ENCODE measurements around the gene FAM83C. TPM values are rescaled to one million over a fixed set of nuclear protein-coding genes. Genes with fewer than 3 reads are reported as not detected.

Gene FAM83C
- total RNA-seq, 1 experiment from 2014 or later, result not detected

DNA sequence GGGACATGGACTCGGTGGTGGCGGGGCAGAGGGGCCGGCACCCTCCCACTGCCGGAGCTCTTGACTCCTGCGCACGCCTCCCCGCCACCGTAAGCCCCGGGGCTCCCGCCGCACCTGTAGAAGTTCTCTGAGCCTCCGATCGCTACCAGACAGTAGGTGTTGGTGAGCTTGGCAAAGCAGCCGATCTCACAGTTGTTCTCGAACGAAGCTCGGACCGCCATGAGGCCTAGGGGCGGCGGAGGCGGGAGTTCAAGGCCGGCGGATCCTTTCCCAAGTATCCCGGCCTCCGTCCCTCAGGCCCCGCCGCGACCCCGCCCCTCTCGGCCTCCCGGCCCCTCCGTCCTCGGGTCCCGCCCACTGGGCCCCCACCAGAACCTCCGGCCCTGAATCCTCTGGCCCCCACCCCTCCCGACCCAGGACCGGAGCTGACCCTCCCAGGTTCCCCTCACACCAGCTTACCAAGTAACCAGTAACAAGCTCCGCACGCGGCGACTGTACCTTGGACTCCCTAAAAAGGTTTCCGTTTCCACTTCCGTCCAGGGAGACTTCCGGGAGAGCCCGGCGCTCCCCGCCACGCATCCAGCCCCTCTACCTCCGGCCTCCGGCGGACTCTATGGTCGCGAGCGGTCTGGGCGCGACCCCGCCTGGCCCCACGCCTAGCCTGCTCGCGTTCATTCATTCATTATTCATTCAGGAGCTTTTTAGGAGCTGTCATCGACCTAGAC lies 7.8 kb downstream of the FAM83C start, which contains the start of gene EIF6 (continued):
- TF ChIP-seq FOXP4 (CRISPR knock-in tag; IDR thresholded peaks at IDR 0.05), result peak; percentile 60; the same call in 1 of the 2 replicates
- TF ChIP-seq, protein P1, sequence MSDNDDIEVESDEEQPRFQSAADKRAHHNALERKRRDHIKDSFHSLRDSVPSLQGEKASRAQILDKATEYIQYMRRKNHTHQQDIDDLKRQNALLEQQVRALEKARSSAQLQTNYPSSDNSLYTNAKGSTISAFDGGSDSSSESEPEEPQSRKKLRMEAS (CRISPR knock-in tag; IDR thresholded peaks at IDR 0.05), result peak; percentile 64
- peak; percentile 57 for TF ChIP-seq SP1 (CRISPR knock-in tag; conservative IDR thresholded peaks at IDR 0.05)
- TF ChIP-seq, protein P2, sequence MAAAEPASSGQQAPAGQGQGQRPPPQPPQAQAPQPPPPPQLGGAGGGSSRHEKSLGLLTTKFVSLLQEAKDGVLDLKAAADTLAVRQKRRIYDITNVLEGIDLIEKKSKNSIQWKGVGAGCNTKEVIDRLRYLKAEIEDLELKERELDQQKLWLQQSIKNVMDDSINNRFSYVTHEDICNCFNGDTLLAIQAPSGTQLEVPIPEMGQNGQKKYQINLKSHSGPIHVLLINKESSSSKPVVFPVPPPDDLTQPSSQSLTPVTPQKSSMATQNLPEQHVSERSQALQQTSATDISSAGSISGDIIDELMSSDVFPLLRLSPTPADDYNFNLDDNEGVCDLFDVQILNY (CRISPR knock-in tag; IDR thresholded peaks at IDR 0.05), result no peak
- 0 out of 2 replicates have a peak, but pooled peaks have one; percentile 16 for TF ChIP-seq NFYB (CRISPR knock-in tag; conservative IDR thresholded peaks at IDR 0.05; ENCODE audit: low read depth)
- TF ChIP-seq ETV6 (CRISPR knock-in tag; IDR thresholded peaks at IDR 0.05), result peak; percentile 47; the same call in 1 of the 2 replicates
- TF ChIP-seq ZNF532 (CRISPR knock-in tag; IDR thresholded peaks at IDR 0.05; ENCODE audit: borderline replicate concordance), result no peak
- TF ChIP-seq NFE2L1 (CRISPR knock-in tag; IDR thresholded peaks at IDR 0.05), result no peak
- TF ChIP-seq IRF2 (CRISPR knock-in tag; IDR thresholded peaks at IDR 0.05; ENCODE audit: borderline replicate concordance, low read depth), result no peak

- peaks cover 30% of the 10 kb centered on the region for H3K36me3 Mint-ChIP-seq
- ATAC-seq (no peak; the same call in 1 of the 2 replicates), DNase-seq (ENCODE audit: low spot score) (no peak)
- H3K4me1 Mint-ChIP-seq, result peaks cover 18% of the 10 kb centered on the region
- H3K27ac Mint-ChIP-seq, result peak overlapping the region; percentile 84
- H3K9me3 Mint-ChIP-seq, result no peaks in the 10 kb centered on the region
- H3K4me3 Mint-ChIP-seq, result peak overlapping the region; percentile 94
- CTCF ChIA-PET, result interaction anchor here (0.7 to 2.4 kb wide), 10 partner anchors 10 to 300 kb away, joined by 3 to 14 read pairs (median 4); no protein-coding TSS in a partner anchor
- POLR2A ChIA-PET, result interaction anchor here (1.2 to 2.0 kb wide), 5 partner anchors 8 to 172 kb away, joined by 4 to 12 read pairs (median 5); partner anchors contain the start of genes CEP250 and EDEM2
- H3K27me3 Mint-ChIP-seq (ENCODE audit: low read depth), result no peaks in the 10 kb centered on the region; the same call in 1 of the 2 replicates
- no peak for TF ChIP-seq GRHL2 (CRISPR knock-in tag; IDR thresholded peaks at IDR 0.05; ENCODE audit: insufficient replicate concordance, severe bottlenecking)
- TF ChIP-seq, protein P3, sequence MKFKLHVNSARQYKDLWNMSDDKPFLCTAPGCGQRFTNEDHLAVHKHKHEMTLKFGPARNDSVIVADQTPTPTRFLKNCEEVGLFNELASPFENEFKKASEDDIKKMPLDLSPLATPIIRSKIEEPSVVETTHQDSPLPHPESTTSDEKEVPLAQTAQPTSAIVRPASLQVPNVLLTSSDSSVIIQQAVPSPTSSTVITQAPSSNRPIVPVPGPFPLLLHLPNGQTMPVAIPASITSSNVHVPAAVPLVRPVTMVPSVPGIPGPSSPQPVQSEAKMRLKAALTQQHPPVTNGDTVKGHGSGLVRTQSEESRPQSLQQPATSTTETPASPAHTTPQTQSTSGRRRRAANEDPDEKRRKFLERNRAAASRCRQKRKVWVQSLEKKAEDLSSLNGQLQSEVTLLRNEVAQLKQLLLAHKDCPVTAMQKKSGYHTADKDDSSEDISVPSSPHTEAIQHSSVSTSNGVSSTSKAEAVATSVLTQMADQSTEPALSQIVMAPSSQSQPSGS (CRISPR knock-in tag; IDR thresholded peaks at IDR 0.05; ENCODE audit: borderline replicate concordance, low read depth), result no peak
- no peak for TF ChIP-seq PRRX2 (CRISPR knock-in tag; IDR thresholded peaks at IDR 0.05)
- TF ChIP-seq AR (CRISPR knock-in tag; IDR thresholded peaks at IDR 0.05), result no peak
- TF ChIP-seq, protein P4, sequence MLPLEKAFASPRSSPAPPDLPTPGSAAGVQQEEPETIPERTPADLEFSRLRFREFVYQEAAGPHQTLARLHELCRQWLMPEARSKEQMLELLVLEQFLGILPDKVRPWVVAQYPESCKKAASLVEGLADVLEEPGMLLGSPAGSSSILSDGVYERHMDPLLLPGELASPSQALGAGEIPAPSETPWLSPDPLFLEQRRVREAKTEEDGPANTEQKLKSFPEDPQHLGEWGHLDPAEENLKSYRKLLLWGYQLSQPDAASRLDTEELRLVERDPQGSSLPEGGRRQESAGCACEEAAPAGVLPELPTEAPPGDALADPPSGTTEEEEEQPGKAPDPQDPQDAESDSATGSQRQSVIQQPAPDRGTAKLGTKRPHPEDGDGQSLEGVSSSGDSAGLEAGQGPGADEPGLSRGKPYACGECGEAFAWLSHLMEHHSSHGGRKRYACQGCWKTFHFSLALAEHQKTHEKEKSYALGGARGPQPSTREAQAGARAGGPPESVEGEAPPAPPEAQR (CRISPR knock-in tag; IDR thresholded peaks at IDR 0.05), result no peak
- TF ChIP-seq ESRRA (CRISPR knock-in tag; IDR thresholded peaks at IDR 0.05; ENCODE audit: borderline replicate concordance), result no peak
- no peak for TF ChIP-seq TP53 (CRISPR knock-in tag; IDR thresholded peaks at IDR 0.05)
- TF ChIP-seq GABPB1 (CRISPR knock-in tag; IDR thresholded peaks at IDR 0.05), result no peak; the same call in 1 of the 2 replicates
- TF ChIP-seq ZNF396 (CRISPR knock-in tag; IDR thresholded peaks at IDR 0.05; ENCODE audit: borderline replicate concordance), result no peak
Observed at GRCh38 chr20:35283441-35284266, 8.6 kb downstream of the FAM83C start.
